GM19467 (cell line): ENCODE data around the gene ZFPM1.

Experiments used
- ATAC-seq: cut with Tn5 transposase; IDR thresholded peaks from one replicate; pipeline ENCODE4 v1.9.1; 2021; ENCODE audit warnings: mild to moderate bottlenecking, moderate library complexity; ENCODE audit not compliant: unreplicated experiment

ZFPM1 gene

GRCh38 chr16:88558457-88559442 lies 105.7 kb downstream of the ZFPM1 start:
- ATAC-seq, result no peak

GRCh38 chr16:88560714-88561484 lies 107.8 kb downstream of the ZFPM1 start:
- no peak for ATAC-seq

- no peak for ATAC-seq
Observed at GRCh38 chr16:88561485-88562359, 108.6 kb downstream of the ZFPM1 start.

- ATAC-seq, result no peak
Observed at GRCh38 chr16:88566158-88566557, 113.1 kb downstream of the ZFPM1 start.

- ATAC-seq, result no peak
Observed at GRCh38 chr16:88568710-88569613, 115.9 kb downstream of the ZFPM1 start.

GRCh38 chr16:88569614-88569984 lies 116.5 kb downstream of the ZFPM1 start:
- ATAC-seq, result no peak

GRCh38 chr16:88569985-88570690 lies 117.1 kb downstream of the ZFPM1 start, which contains the start of gene ZC3H18:
Gene ZC3H18 (plus strand): TSS chr16:88570403. CDS start chr16:88577124, 6,721 bp downstream.
- ATAC-seq, result peak; percentile 74

- ATAC-seq, result peak; percentile 29
Observed at GRCh38 chr16:88570691-88571092, 117.6 kb downstream of the ZFPM1 start.

GRCh38 chr16:88575251-88575650 lies 122.2 kb downstream of the ZFPM1 start:
- ATAC-seq, result no peak

GRCh38 chr16:88576307-88576706 lies 123.2 kb downstream of the ZFPM1 start:
- ATAC-seq, result no peak

GRCh38 chr16:88577166-88577565 lies 124.1 kb downstream of the ZFPM1 start:
- no peak for ATAC-seq

- no peak for ATAC-seq
Observed at GRCh38 chr16:88578446-88579313, 125.6 kb downstream of the ZFPM1 start.

GRCh38 chr16:88580371-88580770 lies 127.3 kb downstream of the ZFPM1 start:
- ATAC-seq, result no peak

- ATAC-seq, result no peak
Observed at GRCh38 chr16:88581033-88581432, 128.0 kb downstream of the ZFPM1 start.

GRCh38 chr16:88582912-88583575 lies 130.0 kb downstream of the ZFPM1 start:
- no peak for ATAC-seq

GRCh38 chr16:88584676-88585075 lies 131.6 kb downstream of the ZFPM1 start:
- ATAC-seq, result no peak

- no peak for ATAC-seq
Observed at GRCh38 chr16:88585269-88585668, 132.2 kb downstream of the ZFPM1 start.
